EL (cell line): ENCODE measurements around the gene ITGA11.

Experiments used
- DNase-seq: peaks from one replicate; pipeline ENCODE4 v3.0.0-alpha.2; 2016

The ITGA11 gene

DNA sequence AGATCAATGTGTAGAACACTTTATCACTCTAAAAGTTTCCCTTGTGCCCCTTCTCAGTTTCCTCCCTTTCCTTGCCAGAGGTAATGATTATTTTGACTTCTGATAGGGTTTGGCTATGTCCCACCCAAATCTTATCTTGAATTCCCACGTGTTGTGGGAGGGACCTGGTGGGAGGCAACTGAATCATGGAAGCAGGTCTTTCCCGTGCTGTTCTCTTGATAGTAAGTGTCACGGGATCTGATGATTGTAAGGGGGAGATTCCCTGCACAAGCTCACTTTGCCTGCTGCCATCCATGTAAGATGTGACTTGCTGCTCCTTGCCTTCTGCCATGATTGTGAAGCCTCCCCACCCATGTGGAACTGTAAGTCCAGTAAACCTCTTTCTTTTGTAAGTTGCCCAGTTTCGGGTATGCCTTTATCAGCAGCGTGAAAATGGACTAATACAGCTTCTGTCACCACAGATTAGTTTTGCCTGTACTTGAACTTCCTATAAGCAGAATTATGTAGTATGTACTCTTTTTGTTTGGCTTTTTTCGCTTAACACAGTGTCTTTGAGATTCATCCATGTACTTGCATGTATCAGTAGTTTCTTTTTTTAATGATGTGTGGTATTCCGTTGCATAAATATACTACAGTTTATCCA lies 147.2 kb downstream of the ITGA11 start:
- DNase-seq = no peak

DNA sequence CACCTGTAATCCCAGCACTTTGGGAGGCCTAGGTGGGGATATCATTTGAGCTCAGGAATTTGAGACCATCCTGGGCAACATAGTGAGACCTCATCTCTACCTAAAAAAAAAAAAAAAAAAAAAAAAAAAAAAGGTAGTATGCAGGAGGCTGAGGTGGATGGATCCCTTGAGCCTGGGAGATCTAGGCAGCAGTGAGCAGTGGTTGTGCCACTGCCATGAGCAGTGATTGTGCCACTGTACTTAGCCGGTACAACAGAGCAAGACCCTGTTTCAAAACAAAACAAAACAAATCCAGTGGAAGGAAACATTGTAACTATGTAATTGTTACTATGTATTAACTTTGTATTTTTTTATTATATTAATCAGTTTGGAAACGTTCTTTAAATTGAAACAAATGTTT lies 148.6 kb downstream of the ITGA11 start:
- no peak for DNase-seq

DNA sequence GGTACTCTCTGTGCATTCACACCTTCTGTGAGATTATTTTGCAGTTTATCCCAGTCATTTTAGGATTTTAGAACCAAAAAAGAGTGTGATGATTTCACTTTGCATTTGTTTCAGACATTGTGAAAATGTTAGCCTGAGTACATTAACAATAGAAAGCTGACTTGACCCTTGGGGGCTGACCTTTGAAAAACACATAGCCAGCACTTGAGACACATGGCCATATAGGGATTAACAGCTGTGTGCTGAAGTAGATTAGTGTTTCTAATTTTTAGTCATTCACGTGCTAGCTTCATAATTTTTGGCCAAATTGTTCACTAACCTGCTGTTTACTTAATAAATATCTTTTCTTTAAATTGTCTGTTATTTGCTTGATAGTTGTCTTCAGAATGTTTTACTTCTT lies 151.0 kb downstream of the ITGA11 start:
- DNase-seq = no peak

DNA sequence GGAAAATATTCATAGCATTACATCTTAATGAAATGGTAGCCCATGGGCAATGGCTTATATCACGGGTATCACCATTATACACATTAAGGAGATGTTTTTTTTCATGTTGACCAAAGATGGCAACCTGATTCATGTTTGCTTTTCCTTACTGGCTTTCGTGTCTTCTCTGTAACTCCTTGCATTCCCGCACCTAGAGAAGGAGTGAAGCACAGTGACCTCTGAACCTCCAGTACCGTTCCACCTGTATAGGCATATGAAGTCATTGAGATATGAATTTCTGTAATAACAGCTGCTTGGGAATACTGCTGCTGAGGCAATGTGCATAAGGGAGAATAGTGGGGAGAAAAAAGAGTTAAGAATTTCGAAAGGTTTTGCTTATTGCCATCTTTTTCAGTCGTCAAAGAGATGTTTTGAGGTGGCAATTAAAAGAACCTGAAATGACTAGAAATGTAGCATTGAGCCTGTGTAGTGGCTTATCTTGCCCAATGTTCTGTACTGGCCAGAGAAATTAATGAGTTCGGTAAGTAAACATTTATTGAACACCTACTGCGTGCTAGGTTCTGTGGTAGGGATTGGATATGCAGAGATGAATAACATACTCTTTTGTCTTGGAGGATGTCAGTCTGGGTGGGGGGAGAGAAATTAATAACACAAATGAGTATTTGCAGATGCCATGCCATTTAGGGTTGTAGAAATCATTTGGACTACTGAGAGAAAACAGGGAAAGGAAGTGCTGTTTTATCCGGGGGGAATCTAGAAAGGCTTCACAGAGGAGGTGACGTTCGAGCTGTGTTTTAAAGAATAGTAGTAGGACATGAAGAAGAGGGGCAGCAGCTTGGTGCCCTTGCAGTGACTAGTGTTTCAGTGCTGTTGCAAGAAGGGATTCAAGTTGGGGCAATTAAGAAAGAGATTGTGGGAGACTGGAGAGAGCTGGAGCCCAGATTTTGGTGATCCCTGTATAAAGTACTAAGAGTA lies 151.9 kb downstream of the ITGA11 start:
- DNase-seq = no peak

DNA sequence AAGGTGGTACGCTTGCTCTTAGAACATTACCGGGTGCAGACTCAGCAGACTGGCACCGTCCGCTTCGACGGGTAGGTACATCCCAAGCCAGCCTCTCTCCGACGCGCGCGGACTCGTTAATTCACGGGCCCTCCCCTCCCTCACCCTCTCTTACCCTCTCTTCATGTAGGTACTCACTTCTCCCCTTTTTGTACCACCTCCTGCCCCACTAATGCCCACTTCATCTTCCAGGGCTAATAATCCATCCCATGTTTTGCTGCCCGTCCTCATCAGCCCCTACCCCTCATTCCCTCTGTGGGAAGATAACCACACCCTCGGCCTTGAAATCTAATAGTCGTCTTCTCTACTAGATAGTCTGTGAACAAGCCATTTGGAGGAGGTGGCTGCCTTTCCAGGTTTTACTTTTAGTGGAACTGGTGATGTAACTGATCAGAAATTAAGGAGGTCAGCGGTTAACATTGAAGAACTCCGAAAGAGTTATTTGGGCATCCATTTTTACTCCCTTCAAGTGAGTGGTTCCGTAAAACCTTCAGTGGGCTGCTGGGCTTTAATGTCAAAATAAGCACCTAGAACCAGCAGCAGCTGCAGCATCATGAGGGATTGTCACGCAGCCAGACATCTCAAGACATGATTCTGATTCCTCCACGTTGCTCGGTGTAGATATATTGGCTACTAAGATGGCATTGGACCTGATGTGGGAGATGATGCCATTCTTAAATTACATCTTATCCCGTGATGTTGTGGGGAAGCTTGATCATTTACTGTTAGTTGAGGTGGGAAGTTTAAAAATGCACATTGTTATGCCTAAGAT lies 153.2 kb downstream of the ITGA11 start:
- peak; percentile 53 for DNase-seq

DNA sequence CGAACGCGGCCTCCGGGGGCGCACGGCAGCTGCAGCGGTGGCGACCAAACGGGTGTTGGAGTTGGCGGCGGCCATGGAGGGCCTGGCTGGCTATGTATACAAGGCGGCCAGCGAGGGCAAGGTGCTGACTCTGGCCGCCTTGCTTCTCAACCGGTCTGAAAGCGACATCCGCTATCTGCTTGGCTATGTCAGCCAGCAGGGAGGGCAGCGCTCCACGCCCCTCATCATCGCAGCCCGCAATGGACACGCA lies 153.7 kb downstream of the ITGA11 start:
- DNase-seq = no peak

DNA sequence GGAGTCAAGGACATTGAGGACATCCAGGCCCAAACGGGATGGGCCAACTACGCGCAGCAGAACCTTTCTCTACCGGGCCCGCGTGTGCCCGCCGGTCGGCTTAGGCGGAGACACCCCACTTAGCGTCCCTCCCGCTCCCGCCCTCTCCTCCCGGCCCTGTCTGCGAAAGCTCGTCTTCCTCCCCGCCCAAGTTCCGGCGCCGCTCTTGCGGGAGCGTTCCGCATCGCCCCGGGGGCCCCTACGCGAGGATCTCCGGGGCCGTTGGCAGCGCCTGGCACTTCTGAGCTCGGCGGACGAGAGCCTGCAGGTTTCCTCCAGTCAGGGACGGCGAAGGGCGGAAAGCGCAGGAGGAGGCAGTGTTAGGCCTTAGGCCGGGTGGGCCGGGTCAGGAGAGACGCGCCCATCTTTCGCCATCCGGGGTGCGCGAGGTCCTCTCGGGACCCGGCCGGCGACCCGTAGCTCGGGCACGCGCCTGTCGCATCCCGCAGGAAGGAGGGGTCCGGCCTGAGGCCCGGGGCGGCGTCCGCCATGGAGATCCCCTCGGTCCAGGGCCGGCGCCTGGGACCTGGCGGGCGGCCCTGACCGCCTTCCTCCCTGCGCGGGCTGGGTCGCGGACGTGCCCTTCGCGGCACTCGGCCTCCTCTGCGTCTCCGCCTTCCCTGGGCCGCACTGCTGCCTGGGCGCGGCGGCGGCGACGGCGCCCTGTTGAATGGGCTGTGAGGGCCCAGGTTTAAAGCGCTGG lies 154.2 kb downstream of the ITGA11 start, which contains the start of gene FEM1B:
Gene FEM1B (plus strand): TSS at position 143 of the 742 bp plus-strand sequence. CDS start 673 bp downstream, outside the sequence.
- peak; percentile 91 for DNase-seq

- peak; percentile 63 for DNase-seq
Observed at GRCh38 chr15:68277131-68277602, 154.8 kb downstream of the ITGA11 start.

DNA sequence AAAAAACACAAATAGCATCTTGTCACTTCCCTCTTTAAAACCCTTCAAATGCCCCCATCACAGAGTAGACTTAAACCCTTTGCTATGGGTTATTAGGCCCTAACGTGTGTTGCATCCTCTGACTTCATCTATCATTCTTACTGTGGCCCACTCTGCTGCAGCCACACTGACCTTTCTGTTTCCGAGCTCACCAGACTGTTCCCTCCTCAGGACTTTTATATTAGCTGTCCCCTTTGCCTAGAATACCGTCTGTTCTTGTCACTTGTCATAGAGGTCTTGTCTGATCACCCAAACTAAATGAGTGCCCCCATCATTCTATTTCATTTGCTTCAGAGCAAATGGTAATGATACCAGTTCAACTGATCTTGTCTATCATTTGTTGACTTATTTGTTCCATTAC lies 155.3 kb downstream of the ITGA11 start:
- DNase-seq = no peak

- no peak for DNase-seq
Observed at GRCh38 chr15:68275165-68275746, 156.7 kb downstream of the ITGA11 start.

GRCh38 chr15:68274201-68274848 lies 157.6 kb downstream of the ITGA11 start:
- no peak for DNase-seq

GRCh38 chr15:68272721-68273271 lies 159.2 kb downstream of the ITGA11 start:
- DNase-seq = peak; percentile 77

- DNase-seq = peak; percentile 94
Observed at GRCh38 chr15:68271854-68272471, 160.0 kb downstream of the ITGA11 start.

DNA sequence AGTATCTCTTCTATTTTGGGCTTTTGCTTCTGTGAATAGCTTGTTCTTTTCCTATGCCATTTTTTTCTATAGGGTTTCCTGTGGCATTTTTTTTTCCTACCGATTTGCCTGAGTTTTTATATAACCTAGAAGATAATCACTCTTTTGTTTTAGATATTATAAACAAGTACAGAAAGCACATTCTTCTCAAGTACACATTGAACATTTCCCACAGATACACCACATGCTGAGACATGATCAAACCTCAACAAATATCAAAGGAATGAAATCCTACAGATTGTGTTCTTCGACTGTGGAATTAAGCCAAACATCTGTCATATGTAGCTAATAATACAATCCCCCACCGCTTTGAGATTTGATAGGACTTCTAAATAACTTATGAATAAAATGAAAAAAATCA lies 163.6 kb downstream of the ITGA11 start:
- no peak for DNase-seq

- DNase-seq = no peak
Observed at GRCh38 chr15:68265674-68266073, 166.3 kb downstream of the ITGA11 start.

- DNase-seq = no peak
Observed at GRCh38 chr15:68265081-68265480, 166.9 kb downstream of the ITGA11 start.

DNA sequence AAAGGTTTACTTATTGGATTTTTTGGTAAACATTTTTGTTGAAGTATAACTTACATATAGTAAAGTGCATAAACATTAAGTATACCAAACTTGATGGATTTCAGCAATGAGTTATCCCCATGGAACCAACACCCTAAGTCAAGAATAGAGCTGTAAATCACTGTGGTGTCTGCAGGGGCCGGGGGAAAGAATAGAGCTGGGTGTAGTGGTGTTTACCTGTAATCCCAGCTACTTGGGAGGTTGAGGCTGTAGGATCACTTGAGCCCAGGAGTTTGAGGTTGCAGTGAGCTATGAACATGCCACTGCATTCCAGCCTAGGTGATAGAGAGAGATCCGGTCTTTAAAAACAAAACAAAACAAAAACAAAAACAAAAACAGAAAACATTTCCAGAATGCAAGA lies 167.7 kb downstream of the ITGA11 start:
- DNase-seq = no peak

GRCh38 chr15:68262514-68263356 lies 169.2 kb downstream of the ITGA11 start:
- DNase-seq = no peak

GRCh38 chr15:68261980-68262379 lies 170.0 kb downstream of the ITGA11 start:
- DNase-seq = no peak

DNA sequence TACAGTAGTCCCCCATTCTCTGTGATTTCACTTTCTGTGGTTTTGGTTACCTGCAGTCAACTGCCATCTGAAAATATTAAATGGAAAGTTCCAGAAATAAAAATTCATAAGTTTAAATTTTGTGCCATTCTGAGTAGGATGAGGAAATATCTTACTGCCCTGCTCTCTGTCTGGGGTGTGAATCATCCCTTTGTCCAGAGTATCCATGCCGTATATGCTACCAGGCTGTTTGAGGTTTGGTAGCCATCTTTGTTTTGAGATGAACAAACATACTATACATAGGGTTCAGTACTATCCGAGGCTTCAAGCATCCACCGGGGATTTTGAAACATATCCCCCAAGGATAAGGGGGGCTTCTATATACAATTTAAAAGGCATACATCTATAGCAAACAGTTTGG lies 170.7 kb downstream of the ITGA11 start:
- DNase-seq = no peak
